ENCODE data around the gene DHCR24.

Gene DHCR24

DNA sequence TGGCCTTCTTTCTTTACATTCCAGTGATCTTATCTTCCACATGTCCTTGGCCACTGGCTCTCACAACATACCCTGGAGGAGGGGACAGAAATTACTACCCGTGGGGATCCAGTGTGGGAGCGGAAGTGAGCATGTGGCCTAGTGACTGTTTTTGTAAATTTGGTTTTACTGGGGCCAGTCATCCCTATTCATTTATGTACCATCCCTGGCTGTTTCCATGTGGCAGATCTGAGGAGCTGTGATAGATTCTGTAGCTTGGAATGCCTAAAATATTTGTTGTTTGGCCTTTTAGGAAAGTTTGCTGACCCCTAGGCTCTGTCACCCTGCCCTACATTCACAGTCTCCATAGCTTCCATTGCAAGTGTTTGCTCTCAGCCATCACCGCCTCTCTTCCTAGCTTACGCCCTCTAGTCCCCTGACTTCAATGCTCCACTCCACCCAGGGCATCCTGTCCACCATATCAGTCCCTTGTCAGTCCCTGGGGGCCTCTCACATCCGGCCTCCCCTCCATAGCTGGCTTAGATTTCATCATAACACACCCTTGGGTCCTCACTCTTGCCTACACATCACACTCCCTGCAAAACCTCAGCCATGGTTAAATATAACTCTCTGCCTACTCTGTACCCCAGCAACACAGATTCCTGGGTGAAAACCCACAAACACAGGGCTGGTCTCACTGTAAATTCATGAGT, 25.8 kb downstream of the DHCR24 start:
- no peak for DNase-seq (ENCODE audit: insufficient read length, low spot score)

GRCh38 chr1:54859700-54860391, 27.1 kb downstream of the DHCR24 start:
- no peak for FAIRE-seq
- DNase-seq (ENCODE audit: insufficient read length, low spot score): no peak
- TF ChIP-seq, protein P1, sequence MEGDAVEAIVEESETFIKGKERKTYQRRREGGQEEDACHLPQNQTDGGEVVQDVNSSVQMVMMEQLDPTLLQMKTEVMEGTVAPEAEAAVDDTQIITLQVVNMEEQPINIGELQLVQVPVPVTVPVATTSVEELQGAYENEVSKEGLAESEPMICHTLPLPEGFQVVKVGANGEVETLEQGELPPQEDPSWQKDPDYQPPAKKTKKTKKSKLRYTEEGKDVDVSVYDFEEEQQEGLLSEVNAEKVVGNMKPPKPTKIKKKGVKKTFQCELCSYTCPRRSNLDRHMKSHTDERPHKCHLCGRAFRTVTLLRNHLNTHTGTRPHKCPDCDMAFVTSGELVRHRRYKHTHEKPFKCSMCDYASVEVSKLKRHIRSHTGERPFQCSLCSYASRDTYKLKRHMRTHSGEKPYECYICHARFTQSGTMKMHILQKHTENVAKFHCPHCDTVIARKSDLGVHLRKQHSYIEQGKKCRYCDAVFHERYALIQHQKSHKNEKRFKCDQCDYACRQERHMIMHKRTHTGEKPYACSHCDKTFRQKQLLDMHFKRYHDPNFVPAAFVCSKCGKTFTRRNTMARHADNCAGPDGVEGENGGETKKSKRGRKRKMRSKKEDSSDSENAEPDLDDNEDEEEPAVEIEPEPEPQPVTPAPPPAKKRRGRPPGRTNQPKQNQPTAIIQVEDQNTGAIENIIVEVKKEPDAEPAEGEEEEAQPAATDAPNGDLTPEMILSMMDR (IDR thresholded peaks at IDR 0.05; ENCODE audit: insufficient read depth, missing control alignments): no peak

More for the DNA sequence above, 25.8 kb downstream of the DHCR24 start:
- TF ChIP-seq, protein P1 (IDR thresholded peaks at IDR 0.05; ENCODE audit: insufficient read depth, missing control alignments): no peak
- no peak for FAIRE-seq

DNA sequence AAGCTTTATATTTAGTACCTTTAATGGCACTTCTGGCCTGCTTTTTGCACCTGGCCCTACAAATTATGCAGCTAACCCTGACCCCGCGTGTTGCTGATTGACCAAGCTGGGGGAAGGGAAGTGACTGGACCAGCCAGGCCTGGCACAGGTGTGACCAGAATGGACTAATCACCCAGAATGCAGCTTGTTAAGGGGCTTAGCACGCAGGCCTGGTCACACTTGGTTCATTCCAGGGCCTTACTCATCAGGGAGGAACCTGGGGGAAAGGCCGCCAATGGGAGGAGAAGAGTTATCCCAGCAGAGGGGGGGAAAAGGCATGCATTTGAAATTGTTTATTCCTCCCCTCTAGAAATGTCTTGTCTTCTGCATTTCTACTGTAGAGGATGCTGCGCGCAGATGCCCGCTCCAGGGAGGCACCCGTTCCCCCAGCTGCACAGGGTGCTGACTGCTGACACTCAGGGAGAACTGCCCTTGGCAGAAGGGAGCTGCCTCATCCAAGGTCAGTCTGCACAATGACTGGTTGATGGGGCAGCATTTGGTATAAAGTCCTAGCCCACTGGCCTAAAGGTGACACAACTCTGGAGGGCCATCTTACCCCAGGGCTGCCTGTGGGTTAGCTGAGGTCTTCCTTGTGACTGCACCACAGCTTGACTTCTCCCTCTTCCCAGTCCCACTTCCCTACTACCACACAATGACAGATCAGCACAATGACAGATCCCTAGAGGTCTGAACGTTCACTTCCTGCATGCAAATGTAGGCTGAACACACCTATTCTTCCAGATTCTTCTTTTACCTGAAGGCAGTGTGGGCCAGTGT, 29.0 kb downstream of the DHCR24 start:
- DNase-seq (ENCODE audit: insufficient read length, low spot score) (no peak), FAIRE-seq (no peak)
- TF ChIP-seq, protein P1 (IDR thresholded peaks at IDR 0.05; ENCODE audit: insufficient read depth, missing control alignments): no peak

DNA sequence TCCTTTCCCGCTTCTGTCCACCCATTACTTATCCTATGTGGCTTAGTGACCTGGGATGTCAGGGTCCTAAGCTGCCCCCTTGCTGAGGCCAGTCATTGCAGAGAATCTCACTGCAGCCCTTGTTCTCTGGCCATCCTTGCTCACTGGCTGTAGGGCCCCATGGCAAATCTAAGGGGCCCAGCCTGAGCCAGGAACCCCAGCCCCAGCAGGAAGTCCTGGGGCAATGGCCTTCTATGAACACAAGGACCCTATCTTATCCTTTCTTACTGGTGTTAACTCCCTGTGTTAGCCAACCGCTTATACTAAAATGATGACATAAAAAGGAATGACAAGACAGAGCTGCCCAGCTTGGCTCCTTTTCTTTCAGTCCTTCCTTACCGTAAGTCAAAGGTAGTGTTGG, 29.9 kb downstream of the DHCR24 start:
- TF ChIP-seq, protein P1 (IDR thresholded peaks at IDR 0.05; ENCODE audit: insufficient read depth, missing control alignments): no peak
- DNase-seq (ENCODE audit: insufficient read length, low spot score) (no peak), FAIRE-seq (no peak)

DNA sequence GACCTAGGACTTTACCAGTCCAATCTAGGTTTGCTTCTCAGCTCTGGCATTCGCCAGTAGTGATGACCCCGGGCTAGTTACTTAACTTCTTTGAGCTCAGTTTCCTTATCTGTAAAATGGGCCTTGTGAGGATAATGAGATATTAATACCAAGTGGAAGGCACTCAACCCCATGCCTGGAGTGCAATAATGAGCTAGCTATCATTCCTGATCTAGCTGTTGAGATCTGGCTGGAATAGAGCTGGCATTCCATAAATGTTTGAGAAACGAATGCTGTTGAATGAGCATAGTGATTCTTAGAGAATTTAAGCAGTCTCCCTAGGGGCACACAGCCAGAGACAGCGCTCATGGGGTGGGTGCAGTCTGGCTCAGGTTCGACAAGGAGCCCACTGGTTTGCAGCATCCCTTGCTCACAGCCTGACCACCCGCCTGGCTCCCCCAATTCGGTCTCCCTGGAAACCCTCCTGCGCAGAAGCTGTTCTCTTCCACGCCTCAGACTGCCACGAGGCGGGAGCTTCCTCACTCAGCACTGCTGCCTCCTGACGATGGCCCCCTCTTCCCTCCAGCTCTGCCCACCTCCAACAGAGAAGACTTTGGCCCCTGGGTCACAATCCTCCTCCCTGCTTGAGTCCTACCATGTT, 32.5 kb downstream of the DHCR24 start:
- DNase-seq (ENCODE audit: insufficient read length, low spot score) (no peak), FAIRE-seq (no peak)
- TF ChIP-seq, protein P1 (IDR thresholded peaks at IDR 0.05; ENCODE audit: insufficient read depth, missing control alignments): no peak

DNA sequence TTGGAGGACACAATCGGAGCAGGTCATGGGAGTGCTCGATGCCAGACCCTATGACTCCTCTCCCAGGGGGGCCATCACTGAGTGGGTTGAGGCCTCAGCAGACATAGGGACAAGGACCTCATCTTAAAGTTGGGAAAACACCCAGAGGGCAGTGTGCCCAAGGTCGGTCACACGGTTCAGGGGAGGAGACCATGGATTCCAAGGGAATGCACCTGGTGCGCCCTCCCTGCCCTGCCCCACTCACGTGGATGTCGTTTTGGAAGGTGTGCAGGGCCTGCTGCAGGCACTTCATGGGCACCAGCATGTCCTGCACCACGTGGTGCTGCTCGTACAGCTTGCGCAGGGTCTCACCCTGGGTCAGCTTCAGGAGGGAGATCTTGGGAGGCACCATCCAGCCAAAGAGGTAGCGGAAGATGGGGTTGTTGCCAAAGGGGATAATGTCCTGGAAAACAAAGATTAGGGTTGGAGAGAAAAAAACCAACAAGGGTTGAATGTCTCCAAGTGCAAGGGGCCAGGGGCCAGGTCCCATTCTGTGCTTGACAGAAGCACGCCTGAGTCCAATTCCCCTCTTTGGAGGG, 33.1 kb downstream of the DHCR24 start:
- no peak for FAIRE-seq
- no peak for DNase-seq (ENCODE audit: insufficient read length, low spot score)
- TF ChIP-seq, protein P1 (IDR thresholded peaks at IDR 0.05; ENCODE audit: insufficient read depth, missing control alignments): no peak

All from D721Med (cell line).